ENCODE data around the gene OPCML.
A peak's percentile ranks its signal among the peaks of the same experiment; 100 is the strongest.

Gene OPCML

DNA sequence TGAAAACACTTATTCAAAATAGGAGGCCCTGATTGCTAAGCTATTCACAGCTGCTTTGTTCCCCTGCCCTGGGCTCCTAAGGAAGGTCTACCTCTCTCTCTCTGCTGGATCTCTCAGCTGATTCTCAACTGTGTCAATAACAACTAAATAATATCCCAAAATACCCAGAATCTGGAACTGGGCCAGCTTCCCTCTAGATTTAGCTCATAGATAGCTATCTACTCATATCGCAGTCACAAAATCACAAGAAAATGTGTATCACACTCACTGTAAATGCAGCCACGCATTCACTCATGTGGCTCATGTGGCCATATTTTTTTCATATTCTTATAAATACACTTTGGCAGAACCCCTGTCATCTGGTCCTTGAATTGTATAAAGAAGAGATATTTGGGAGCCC lies 555.1 kb downstream of the OPCML start:
- TF ChIP-seq, protein P1, sequence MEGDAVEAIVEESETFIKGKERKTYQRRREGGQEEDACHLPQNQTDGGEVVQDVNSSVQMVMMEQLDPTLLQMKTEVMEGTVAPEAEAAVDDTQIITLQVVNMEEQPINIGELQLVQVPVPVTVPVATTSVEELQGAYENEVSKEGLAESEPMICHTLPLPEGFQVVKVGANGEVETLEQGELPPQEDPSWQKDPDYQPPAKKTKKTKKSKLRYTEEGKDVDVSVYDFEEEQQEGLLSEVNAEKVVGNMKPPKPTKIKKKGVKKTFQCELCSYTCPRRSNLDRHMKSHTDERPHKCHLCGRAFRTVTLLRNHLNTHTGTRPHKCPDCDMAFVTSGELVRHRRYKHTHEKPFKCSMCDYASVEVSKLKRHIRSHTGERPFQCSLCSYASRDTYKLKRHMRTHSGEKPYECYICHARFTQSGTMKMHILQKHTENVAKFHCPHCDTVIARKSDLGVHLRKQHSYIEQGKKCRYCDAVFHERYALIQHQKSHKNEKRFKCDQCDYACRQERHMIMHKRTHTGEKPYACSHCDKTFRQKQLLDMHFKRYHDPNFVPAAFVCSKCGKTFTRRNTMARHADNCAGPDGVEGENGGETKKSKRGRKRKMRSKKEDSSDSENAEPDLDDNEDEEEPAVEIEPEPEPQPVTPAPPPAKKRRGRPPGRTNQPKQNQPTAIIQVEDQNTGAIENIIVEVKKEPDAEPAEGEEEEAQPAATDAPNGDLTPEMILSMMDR (conservative IDR thresholded peaks at IDR 0.05; ENCODE audit: low read length), result no peak
- no peak for DNase-seq (ENCODE audit: low read depth)
- H3K4me3 ChIP-seq (ENCODE audit: low read length), result no peak overlapping the region

DNA sequence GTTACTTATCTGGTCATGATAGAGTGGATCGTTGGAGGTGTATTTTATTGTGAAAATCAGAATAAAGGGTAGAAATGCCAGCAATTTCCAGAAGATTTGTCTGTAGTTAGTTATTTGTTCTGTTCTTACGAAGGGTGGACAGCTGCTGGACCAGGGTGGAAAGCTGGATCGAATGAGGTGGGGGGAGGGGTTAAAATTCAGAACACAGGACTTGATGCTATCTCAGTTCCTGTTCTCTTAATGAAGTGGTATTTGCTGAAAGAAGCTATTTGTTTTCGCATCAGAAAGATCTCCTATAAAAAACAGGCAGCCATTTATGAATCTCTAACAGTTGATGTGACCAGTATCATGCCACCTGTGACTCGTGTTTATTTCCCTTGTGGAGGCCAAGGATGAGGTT lies 556.2 kb downstream of the OPCML start:
- no peak for DNase-seq (ENCODE audit: low read depth)
- TF ChIP-seq, protein P1 (conservative IDR thresholded peaks at IDR 0.05; ENCODE audit: low read length), result no peak
- H3K4me3 ChIP-seq (ENCODE audit: low read length), result no peak overlapping the region

DNA sequence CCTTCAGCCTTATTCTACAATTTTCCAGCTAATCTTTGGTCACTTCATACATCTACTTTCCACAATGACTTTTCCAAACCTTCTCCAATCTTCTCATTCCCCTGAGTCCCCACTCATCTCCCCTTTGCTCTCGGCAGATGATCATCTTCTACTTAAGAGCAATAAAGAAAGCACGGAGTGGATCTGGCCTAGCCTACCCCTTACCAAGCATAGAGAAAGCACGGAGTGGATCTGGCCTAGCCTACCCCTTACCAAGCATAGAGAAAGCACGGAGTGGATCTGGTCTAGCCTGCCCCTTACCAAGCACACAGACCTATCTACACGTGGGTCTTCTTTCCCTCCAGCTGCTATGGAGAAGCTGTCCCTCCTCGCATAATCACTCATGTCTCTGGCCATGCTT lies 558.6 kb downstream of the OPCML start:
- no peak for DNase-seq (ENCODE audit: low read depth)
- no peak overlapping the region for H3K4me3 ChIP-seq (ENCODE audit: low read length)
- TF ChIP-seq, protein P1 (conservative IDR thresholded peaks at IDR 0.05; ENCODE audit: low read length), result no peak

DNA sequence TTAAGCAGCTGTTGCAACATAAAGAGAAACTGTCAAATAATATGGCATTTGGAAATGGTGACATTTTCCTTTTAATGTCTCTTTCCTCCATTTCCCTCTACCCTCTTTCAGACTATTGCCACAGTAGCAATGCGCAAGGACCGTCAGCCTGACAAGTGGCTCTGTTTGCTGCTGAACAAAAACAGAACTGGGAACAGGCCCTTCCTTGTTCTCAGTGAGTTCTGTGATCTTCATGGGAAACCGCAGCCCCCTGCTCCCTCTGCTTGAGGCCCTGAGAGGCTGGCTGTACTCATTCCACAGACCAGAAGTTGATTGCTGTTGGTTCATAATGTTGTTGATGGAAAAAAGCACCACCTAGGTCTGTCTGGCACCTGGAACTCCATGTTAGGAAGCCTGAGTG lies 559.7 kb downstream of the OPCML start:
- TF ChIP-seq, protein P1 (conservative IDR thresholded peaks at IDR 0.05; ENCODE audit: low read length), result no peak
- no peak for DNase-seq (ENCODE audit: low read depth)
- H3K4me3 ChIP-seq (ENCODE audit: low read length), result no peak overlapping the region

DNA sequence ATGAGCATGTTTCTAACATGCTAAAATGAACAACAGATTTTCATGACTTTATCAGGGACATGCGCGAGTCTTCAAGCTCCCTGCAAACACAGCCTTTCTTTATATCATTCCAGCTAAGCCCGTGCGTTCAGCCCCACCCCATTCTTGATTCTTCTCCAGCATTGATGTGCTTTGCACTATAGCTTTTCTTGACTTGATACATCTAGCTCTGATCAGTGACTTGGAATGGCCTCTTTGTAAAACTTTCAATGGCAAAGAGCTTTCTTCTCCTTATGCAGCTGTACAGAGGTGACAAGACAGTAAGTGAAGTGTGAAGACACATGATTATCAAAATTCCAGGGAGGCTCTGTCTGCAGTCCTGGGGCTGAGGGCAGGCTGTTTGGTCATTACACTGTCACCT lies 561.0 kb downstream of the OPCML start:
- TF ChIP-seq, protein P1 (conservative IDR thresholded peaks at IDR 0.05; ENCODE audit: low read length), result no peak
- no peak for DNase-seq (ENCODE audit: low read depth)
- H3K4me3 ChIP-seq (ENCODE audit: low read length), result no peak overlapping the region

DNA sequence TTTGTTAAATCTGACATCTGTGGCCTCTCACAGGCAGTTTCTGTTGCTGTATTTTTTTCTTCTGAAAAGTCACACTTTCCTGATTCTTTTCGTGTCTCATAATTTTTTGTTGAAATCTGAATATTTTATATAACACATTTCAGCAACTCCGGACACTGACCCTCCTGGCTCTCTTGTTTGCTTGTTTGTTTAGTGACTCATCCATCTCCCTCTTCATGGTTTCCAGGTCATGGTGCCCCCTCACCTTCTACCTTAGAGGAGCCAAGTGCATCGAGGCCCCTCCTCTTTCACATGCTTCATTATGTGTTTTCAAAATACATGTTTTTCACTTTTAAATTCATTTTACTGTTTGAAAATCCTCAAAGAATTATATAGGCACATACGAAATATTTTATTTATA lies 562.4 kb downstream of the OPCML start:
- TF ChIP-seq, protein P1 (conservative IDR thresholded peaks at IDR 0.05; ENCODE audit: low read length), result no peak
- H3K4me3 ChIP-seq (ENCODE audit: low read length), result no peak overlapping the region
- DNase-seq (ENCODE audit: low read depth), result no peak

DNA sequence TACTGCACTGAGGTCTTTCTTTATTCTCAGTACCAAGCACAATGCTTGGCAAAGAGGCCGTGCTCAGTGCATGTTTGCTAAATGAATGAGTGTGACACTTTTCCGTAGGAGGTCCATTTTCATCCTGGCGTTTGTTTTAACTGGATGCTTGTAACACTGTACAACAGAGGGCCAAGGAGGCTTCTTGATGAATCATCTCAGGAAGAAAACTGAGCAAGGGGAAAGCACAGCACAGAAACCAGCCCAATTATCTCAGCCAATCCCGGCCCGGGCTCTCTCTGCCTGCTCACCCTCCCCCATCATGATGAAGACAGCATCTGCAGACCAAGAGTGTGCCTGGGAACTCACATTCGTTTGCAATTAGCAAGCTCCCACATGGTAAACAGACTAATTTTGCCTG lies 570.3 kb downstream of the OPCML start:
- TF ChIP-seq, protein P1 (conservative IDR thresholded peaks at IDR 0.05; ENCODE audit: low read length), result no peak
- DNase-seq (ENCODE audit: low read depth), result peak; percentile 93
- peak overlapping the region; percentile 11; the same call in 1 of the 2 replicates for H3K4me3 ChIP-seq (ENCODE audit: low read length)

Data from AG10803 (cell line).